ENCODE measurements around the gene OR2L8.

The OR2L8 gene

GRCh38 chr1:247998811-247999210, 50.2 kb downstream of the OR2L8 start:
- no peak for DNase-seq
